Fibroblast of pulmonary artery (primary cell): ENCODE data around the gene PGF.
"Not testable (repeated sequence)": the region's sequence is repeated elsewhere in the genome, so short reads cannot be mapped to it uniquely, and the experiment has no call there.

Experiments used
- DNase-seq: peaks from one replicate; pipeline ENCODE4 v3.0.0-alpha.2; 2010; ENCODE audit warnings: low read depth
- H3K4me3 ChIP-seq: replicated peaks from 2 replicates; pipeline ENCODE4 v1.5.1; 2011; ENCODE audit warnings: low read depth, mild to moderate bottlenecking, control low read depth, low read length, moderate library complexity
- CTCF ChIP-seq: IDR thresholded peaks from 2 replicates; pipeline ENCODE4 v1.5.1; 2011; ENCODE audit warnings: mild to moderate bottlenecking, control low read depth, low read length, inconsistent platforms; ENCODE audit errors: missing control alignments

The PGF gene

DNA sequence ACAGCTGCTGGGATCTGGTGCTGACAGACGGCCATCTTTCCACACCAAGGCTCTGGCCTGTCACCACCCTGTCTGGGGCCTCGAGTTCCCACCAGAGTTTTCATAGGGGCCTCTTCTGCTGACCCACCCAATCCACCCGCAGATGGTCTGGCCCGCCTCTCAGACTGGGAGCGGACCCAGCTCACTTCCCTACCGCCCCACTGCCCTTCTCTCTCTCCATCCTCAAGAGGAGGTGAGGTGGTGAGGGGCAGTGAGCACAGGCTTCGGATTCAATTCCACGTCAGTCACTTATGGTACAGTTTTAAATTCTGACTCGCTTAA is 20.1 kb downstream of the PGF start:
- no peak for DNase-seq

GRCh38 chr14:74934476-74935359 is 20.7 kb downstream of the PGF start:
- TF ChIP-seq CTCF, result no peak
- no peak for DNase-seq
- H3K4me3 ChIP-seq, result no peak overlapping the region

More for the DNA sequence above, 20.1 kb downstream of the PGF start:
- no peak overlapping the region for H3K4me3 ChIP-seq
- TF ChIP-seq CTCF, result no peak

DNA sequence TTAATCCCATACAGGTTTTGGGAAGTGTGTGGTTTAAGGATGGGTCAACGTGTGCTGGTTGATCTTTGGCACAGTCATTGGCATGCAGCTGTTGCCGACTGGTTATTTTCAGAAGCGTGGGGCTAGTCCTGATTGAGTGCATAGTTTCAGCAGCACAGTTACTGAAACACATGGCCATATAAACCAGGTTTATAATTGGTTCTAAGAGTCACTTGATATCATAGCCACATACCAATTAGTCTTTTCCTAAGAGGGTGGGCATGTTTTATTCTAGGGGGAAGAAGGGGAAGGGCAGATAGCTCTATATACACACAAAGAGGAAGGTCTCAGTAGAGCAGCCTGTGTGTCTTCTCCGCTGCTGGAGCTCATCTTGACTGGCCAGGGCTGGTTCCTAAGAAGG is 21.4 kb downstream of the PGF start:
- DNase-seq, result no peak
- H3K4me3 ChIP-seq, result no peak overlapping the region
- no peak for TF ChIP-seq CTCF

DNA sequence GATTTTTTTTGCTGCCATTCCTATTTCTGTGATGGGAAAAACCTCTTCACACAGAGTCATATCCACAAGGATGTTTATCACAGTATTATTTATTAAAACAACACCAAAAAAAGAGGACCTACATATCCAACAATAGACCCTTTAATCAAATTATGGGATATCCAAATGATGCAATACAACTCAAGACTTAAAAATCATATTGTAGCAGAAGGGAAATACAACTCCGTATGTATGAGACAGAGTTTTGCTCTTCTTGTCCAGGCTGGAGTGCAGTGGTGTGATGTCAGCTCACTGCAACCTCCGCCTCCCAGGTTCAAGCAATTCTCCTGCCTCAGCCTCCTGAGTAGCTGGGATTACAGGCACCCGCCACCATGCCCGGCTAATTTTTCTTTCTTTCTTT is 22.5 kb downstream of the PGF start:
- H3K4me3 ChIP-seq, DNase-seq: not testable (repeated sequence)

GRCh38 chr14:74932401-74932901 is 22.9 kb downstream of the PGF start:
- no peak for TF ChIP-seq CTCF
- peak; percentile 59 for DNase-seq

DNA sequence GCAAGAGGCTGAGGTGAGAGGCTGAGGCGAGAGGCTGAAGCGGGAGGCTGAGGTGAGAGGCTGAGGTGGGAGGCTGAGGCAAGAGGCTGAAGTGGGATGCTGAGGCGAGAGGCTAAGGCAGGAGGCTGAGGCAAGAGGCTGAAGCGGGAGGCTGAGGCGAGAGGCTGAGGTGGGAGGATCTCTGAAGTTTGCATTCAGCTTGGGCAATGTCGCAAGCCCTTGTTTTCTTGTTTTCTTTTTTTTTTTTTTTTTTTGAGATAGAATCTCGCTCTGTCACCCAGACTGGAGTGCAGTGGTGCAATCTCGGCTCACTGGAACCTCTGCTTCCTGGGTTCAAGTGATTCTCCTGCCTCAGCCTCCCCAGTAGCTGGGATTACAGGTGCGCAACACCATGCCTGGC is 23.7 kb downstream of the PGF start:
- DNase-seq, H3K4me3 ChIP-seq: not testable (repeated sequence)

More at GRCh38 chr14:74932401-74932901, 22.9 kb downstream of the PGF start:
- H3K4me3 ChIP-seq, result no peak overlapping the region

- no peak for DNase-seq
- H3K4me3 ChIP-seq, result no peak overlapping the region
- TF ChIP-seq CTCF, result no peak
Observed at GRCh38 chr14:74929242-74929641, 26.2 kb downstream of the PGF start.

GRCh38 chr14:74927225-74927624 is 28.2 kb downstream of the PGF start:
- no peak for DNase-seq
- no peak for TF ChIP-seq CTCF
- H3K4me3 ChIP-seq, result no peak overlapping the region
